PFSK-1 (cell line): ENCODE data around the gene CMTM2.

ENCODE experiments used
- POLR2AphosphoS5 ChIP-seq: IDR thresholded peaks from 2 replicates; pipeline ENCODE4 v1.6.1; 2012; ENCODE audit warnings: low read depth, mild to moderate bottlenecking, control low read depth, low read length, moderate library complexity
- TAF1 ChIP-seq: IDR thresholded peaks from 2 replicates; pipeline ENCODE4 v1.6.1; 2012; ENCODE audit warnings: low read length, control low read depth, borderline replicate concordance; ENCODE audit not compliant: insufficient read depth

GRCh38 chr16:66562986-66563385 is 16.3 kb upstream of the CMTM2 start:
- TF ChIP-seq TAF1 (no peak), POLR2AphosphoS5 (no peak)
